Lower leg skin (tissue), 4 donors: Measurements from ENCODE around the gene C22orf23. TPM values are rescaled to one million over a fixed set of nuclear protein-coding genes. Genes with fewer than 3 reads are reported as not detected.

Source experiments
- DNase-seq, 2 donors: peaks; one replicate each; pipeline ENCODE4 v3.0.0-alpha.2; 2019; ENCODE audit warnings: low spot score in 2 of 2
- H3K4me3 ChIP-seq: fragments of 200-600 bp; sonication (generic); 2 replicates; pipeline ENCODE4 v1.5.1; 2017; ENCODE audit warnings: mild to moderate bottlenecking, low read depth; ENCODE audit not compliant: poor library complexity, severe bottlenecking
- CTCF ChIP-seq, 3 donors: fragments of 450-650 bp; IDR thresholded peaks; one replicate each; pipeline ENCODE4 v1.5.1; 2016; ENCODE audit warnings: antibody characterized with exemption in 3 of 3, mild to moderate bottlenecking in 3 of 3, moderate library complexity in 2 of 3
- POLR2A ChIP-seq, 2 donors: fragments of 450-650 bp; IDR thresholded peaks; one replicate each; pipeline ENCODE4 v1.6.1; 2016 to 2017; ENCODE audit warnings: antibody characterized with exemption in 2 of 2, mild to moderate bottlenecking in 1 of 2, moderate library complexity in 1 of 2
- WGBS, 2 donors: methylation state at CpG; one replicate each; pipeline ENCODE4 v1.1.5; 2018; 5-methylcytosine and 5-hydroxymethylcytosine counted together
- intact Hi-C: fragments of 100-400 bp; cut with DNase I; formaldehyde crosslinking; loops from one replicate; pipeline ENCODE4 v1.15.0; 2023; ENCODE audit warnings: low total_unique reads
- total RNA-seq, 4 donors: library from RNA; depleted of rRNA; stranded (reverse); fragments of >200 nt; gene quantifications; one replicate each; pipeline ENCODE4 v1.1.0, GENCODE V29; 2016

C22orf23 gene
- total RNA-seq, 4 donors from 2014 or later = not detected

DNA sequence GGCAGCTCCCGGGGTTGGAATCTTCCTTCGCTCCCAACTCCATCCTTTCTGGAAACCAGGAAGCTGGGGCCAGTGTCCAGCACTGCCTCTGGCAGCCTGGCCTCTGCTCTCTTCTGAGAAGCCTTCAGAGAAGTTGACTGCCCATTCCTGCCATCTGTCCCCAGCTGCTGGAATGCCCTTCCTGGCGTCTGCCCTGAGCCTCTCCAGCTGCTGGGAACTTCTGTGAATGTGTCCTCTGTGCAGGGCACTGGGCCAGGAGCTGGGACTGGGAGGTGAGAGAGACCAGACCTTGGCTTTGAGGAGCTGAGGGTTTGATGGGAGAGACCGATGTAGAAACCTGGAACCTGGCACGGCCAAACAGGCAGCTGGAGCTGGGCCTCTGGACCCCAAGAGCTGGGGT is 36.9 kb upstream of the C22orf23 start:
- 80 to 85% methylated on average over 5 of the region's 5 CpGs for WGBS, 2 donors
- no peak for TF ChIP-seq CTCF (IDR thresholded peaks at IDR 0.05)
- no peak for TF ChIP-seq POLR2A (IDR thresholded peaks at IDR 0.05)
- no peak overlapping the region for H3K4me3 ChIP-seq
- no peak for DNase-seq
- intact Hi-C loops = no loop called here

DNA sequence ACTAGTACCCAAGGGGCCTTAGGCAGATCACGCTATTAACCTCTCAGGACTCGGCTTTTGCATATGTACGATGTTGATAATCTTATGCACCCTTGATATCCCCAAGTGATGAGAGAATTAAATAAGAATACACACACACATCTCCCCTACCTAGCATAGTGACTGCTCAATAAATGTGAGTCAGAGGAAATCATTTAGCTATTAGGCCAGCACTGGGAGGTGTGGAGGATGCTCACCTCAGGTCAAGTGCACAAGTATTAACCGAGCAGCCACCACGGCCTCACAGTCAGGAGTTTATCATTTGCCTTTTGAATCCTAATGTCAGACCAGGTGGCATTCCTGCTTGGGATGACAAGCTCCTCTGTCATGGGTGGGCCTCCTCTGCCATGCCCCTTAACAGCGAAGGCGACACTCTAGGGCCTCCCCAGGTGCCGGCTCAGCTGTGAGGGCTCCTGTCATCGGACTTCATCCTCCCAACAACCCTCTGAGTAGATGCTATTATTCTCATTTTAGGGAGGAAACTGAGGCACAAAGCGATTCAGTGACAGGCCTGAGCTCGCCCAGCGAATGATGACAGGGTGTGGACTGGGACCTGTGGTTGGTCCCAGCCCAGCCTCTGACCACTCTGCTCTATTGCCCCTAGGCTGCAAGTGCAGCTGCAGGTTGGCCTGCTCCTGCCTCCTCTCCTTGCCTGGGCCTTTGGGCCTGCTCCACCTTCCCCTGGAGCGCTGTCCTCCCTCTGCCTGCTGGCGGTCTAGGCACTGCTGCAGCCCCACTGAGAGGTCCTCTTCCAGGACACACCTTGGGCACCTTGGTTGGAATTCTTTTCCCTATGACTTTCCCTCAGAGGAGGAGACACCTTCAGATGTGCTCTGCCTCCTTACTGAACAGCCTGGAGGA is 36.0 kb upstream of the C22orf23 start:
- DNase-seq = no peak
- H3K4me3 ChIP-seq = no peak overlapping the region
- TF ChIP-seq CTCF (IDR thresholded peaks at IDR 0.05) (no peak), POLR2A (IDR thresholded peaks at IDR 0.05) (no peak)
- intact Hi-C loops = no loop called here
- 85 to 92% methylated on average over 14 of the region's 14 CpGs for WGBS, 2 donors

DNA sequence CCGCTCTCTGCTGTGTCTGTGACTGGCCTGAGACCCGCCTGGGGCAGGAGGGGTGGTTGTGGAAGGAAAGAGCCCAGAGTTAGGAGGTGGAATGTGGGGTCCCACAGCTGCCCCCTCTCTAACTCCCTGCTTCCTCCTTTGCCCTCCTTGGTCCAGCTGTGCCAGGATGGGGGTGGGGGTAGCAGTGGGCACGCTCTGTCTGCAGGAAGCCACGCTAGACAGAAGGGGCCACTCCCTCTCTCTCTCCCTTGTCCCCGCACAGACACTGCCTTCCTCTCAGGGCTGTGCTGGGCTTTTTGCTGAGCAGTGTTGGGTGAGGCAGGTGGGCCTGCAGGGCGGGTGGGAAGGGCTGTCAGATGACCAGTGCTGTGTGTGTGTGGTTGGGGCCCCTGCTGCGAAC is 33.0 kb upstream of the C22orf23 start:
- intact Hi-C loops = no loop called here
- TF ChIP-seq CTCF (IDR thresholded peaks at IDR 0.05) (no peak), POLR2A (IDR thresholded peaks at IDR 0.05) (no peak)
- DNase-seq = no peak
- H3K4me3 ChIP-seq = no peak overlapping the region
- WGBS, 2 donors = 73 to 78% methylated on average over 7 of the region's 7 CpGs

DNA sequence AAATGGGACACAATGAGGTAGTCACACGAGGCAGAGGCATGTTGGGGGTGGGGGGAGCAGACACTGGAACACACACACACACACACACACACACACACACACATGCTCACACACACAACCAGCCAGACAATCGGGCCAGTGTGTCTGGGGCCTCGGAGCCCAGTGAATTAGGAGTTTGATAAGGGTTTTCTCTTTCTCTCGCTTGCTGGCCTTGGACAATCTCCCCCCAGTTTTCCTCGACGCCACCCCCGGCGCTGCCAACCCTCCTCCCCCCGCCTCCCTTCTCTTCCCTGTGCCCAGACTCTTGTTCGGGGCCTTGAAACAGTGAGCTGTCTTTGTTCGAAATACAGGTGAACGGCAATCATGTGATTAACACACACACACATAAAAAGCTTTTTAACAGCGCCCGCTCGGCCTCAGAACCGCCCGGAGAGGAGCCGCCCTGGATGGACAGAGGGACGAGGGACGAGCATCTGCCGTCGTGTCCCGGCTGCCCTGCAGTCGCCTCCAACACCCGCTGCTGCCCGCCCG is 32.4 kb upstream of the C22orf23 start:
- no peak for DNase-seq
- 87 to 89% methylated on average over 17 to 27 of the region's 27 CpGs for WGBS, 2 donors
- TF ChIP-seq CTCF (IDR thresholded peaks at IDR 0.05) = no peak
- no peak for TF ChIP-seq POLR2A (IDR thresholded peaks at IDR 0.05)
- no peak overlapping the region for H3K4me3 ChIP-seq
- intact Hi-C loops = no loop called here

DNA sequence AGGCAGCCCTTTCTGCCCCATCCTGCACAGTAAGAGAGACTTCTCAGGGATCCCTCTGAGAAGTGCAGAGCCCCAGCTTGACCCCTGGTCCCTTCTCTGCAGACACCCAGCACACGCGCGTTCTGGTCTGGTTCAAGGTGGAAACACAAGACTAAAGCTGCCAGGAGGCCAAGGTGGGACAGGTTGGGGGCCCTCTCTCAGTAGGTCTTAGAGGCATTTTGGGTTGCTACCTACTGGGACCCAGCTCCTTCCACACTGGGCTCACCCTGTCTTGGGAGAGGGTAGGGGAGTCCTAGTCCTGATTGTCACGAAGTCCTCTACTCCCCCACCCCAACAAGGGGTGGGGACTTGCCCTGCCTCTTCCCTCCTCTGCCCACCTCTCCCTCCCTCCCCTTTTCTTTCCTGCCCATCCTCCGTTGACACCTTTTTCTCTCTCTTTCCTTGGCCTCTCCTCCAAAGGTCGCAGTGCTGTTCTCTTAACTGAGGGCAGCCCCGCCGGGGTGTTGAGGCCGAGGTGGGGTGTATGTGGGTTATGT is 31.7 kb upstream of the C22orf23 start:
- 82 to 87% methylated on average over 9 of the region's 9 CpGs for WGBS, 2 donors
- no peak for DNase-seq
- TF ChIP-seq CTCF (IDR thresholded peaks at IDR 0.05) (no peak), POLR2A (IDR thresholded peaks at IDR 0.05) (no peak)
- no peak overlapping the region for H3K4me3 ChIP-seq
- intact Hi-C loops = no loop called here
